GM12878 (cell line): ENCODE results near the gene CYP26B1.
"Not testable (repeated sequence)": the region's sequence is repeated elsewhere in the genome, so short reads cannot be mapped to it uniquely, and the experiment has no call there.

ENCODE experiments used
- ATF2 ChIP-seq: IDR thresholded peaks from 2 replicates; pipeline ENCODE4 v1.6.1; 2012; ENCODE audit warnings: low read length, inconsistent platforms
- BCL3 ChIP-seq: IDR thresholded peaks from 2 replicates; pipeline ENCODE4 v1.6.1; 2011; ENCODE audit warnings: borderline replicate concordance, low read depth, mild to moderate bottlenecking, moderate library complexity, low read length; ENCODE audit not compliant: insufficient read depth, poor library complexity, severe bottlenecking
- CEBPB ChIP-seq, 2 experiments: fragments of 150-350 bp in 1 of 2; IDR thresholded peaks; 2 replicates each; pipeline ENCODE4 v1.6.1; 2012 to 2014; ENCODE audit warnings: low read depth in 2 of 2, low read length in 2 of 2, borderline replicate concordance in 1 of 2, inconsistent platforms in 1 of 2
- CEBPZ ChIP-seq: fragments of 150-350 bp; IDR thresholded peaks from 2 replicates; pipeline ENCODE4 v1.6.1; 2016; ENCODE audit warnings: low read depth, low read length
- CTCF ChIP-seq, 3 experiments: IDR thresholded peaks in 2 of 3; conservative IDR thresholded peaks in 1 of 3; 2 replicates each; pipeline ENCODE4 v1.5.1; 2011; ENCODE audit warnings: low read depth in 3 of 3, low read length in 3 of 3, mild to moderate bottlenecking in 3 of 3, control low read depth in 2 of 3, moderate library complexity in 2 of 3, inconsistent platforms in 1 of 3, mixed read lengths in 1 of 3; ENCODE audit not compliant: control insufficient read depth in 2 of 3, insufficient read depth in 1 of 3; ENCODE audit errors: extremely low read depth in 1 of 3
- EP300 ChIP-seq, 2 experiments: fragments of 150-350 bp in 1 of 2; IDR thresholded peaks; 2 replicates each; pipeline ENCODE4 v1.6.1; 2011 to 2012; ENCODE audit warnings: low read depth in 2 of 2, low read length in 2 of 2, borderline replicate concordance in 1 of 2, improper control_type of control experiment in 1 of 2, inconsistent platforms in 1 of 2; ENCODE audit not compliant: control insufficient read depth in 1 of 2
- EZH2 ChIP-seq: IDR thresholded peaks from 2 replicates; pipeline ENCODE4 v1.6.1; 2012; ENCODE audit warnings: low read depth, mild to moderate bottlenecking, control low read depth, inconsistent platforms, low read length, borderline replicate concordance; ENCODE audit not compliant: control insufficient read depth
- JUND ChIP-seq: IDR thresholded peaks from 2 replicates; pipeline ENCODE4 v1.6.1; 2012; ENCODE audit warnings: low read depth, mild to moderate bottlenecking, low read length, improper control_type of control experiment, moderate library complexity
- POLR2A ChIP-seq: IDR thresholded peaks from 2 replicates; pipeline ENCODE4 v1.6.1; 2011; ENCODE audit warnings: low read depth, mild to moderate bottlenecking, low read length
- RAD21 ChIP-seq: IDR thresholded peaks from 2 replicates; pipeline ENCODE4 v1.6.1; 2011; ENCODE audit warnings: mild to moderate bottlenecking, low read depth, low read length, moderate library complexity; ENCODE audit not compliant: insufficient read depth
- RELA ChIP-seq: fragments of 450-650 bp; IDR thresholded peaks from 2 replicates; pipeline ENCODE4 v1.8.0; 2014; ENCODE audit warnings: borderline replicate concordance; ENCODE audit not compliant: partially characterized antibody
- USF1 ChIP-seq: IDR thresholded peaks from 2 replicates; pipeline ENCODE4 v1.6.1; 2011; ENCODE audit warnings: borderline replicate concordance, low read depth, mild to moderate bottlenecking, moderate library complexity, mixed read lengths, low read length; ENCODE audit not compliant: insufficient read depth; ENCODE audit errors: extremely low read length
- YY1 ChIP-seq: IDR thresholded peaks from 2 replicates; pipeline ENCODE4 v1.6.1; 2011; ENCODE audit warnings: low read depth, mild to moderate bottlenecking, low read length

GRCh38 chr2:72086871-72087633 is 60.6 kb downstream of the CYP26B1 start:
- TF ChIP-seq POLR2A; CTCF (IDR thresholded peaks at IDR 0.05 in 2 of 3, conservative IDR thresholded peaks at IDR 0.05 in 1 of 3; ENCODE audit: control insufficient read depth in 2 of 3, extremely low read depth in 1 of 3, insufficient read depth in 1 of 3, low read depth in 3 of 3, low read length in 3 of 3); BCL3; ATF2; YY1; CEBPB (IDR thresholded peaks at IDR 0.05; ENCODE audit: borderline replicate concordance in 1 of 2, low read depth in 2 of 2, low read length in 2 of 2); EP300 (IDR thresholded peaks at IDR 0.05; ENCODE audit: borderline replicate concordance in 1 of 2, control insufficient read depth in 1 of 2, low read depth in 2 of 2, low read length in 2 of 2); EZH2; JUND; CEBPZ; RAD21; USF1; RELA: not testable (repeated sequence)
